Forelimb muscle (tissue), 1 donor: Measurements from ENCODE around the gene NACA. TPM values are rescaled to one million over a fixed set of nuclear protein-coding genes. Genes with fewer than 3 reads are reported as not detected.

Source experiments
- DNase-seq: peaks from one replicate; pipeline ENCODE4 v3.0.0-alpha.2; 2013; ENCODE audit warnings: low read depth
- polyA plus RNA-seq: library from polyadenylated mRNA; unstranded; fragments of 120-200 nt; gene quantifications from one replicate; pipeline ENCODE4 v1.2.1, GENCODE V29; 2013; ENCODE audit not compliant: insufficient read length

Gene NACA
- polyA plus RNA-seq, 1 donor = 1,522 TPM

- peak; percentile 92 for DNase-seq
These were observed 36.8 kb downstream of the NACA start, which contains the start of gene PTGES3 for GRCh38 chr12:56688129-56688845. PTGES3 (minus strand) TSS chr12:56688284; CDS start chr12:56687999, 285 bp downstream.

GRCh38 chr12:56687223-56688128 is 37.6 kb downstream of the NACA start:
- DNase-seq = peak; percentile 8

- no peak for DNase-seq
These were observed 40.2 kb downstream of the NACA start for GRCh38 chr12:56684745-56685359.

GRCh38 chr12:56682323-56682722 is 42.8 kb downstream of the NACA start:
- no peak for DNase-seq

- DNase-seq = no peak
These were observed 45.1 kb downstream of the NACA start for GRCh38 chr12:56679883-56680575.

GRCh38 chr12:56678852-56679251 is 46.2 kb downstream of the NACA start:
- no peak for DNase-seq

- no peak for DNase-seq
These were observed 47.4 kb downstream of the NACA start for GRCh38 chr12:56677680-56678079.

GRCh38 chr12:56676851-56677580 is 48.1 kb downstream of the NACA start:
- DNase-seq = no peak

GRCh38 chr12:56671608-56672007 is 53.5 kb downstream of the NACA start:
- no peak for DNase-seq

- no peak for DNase-seq
These were observed 54.3 kb downstream of the NACA start for GRCh38 chr12:56670836-56671235.

GRCh38 chr12:56668197-56668457 is 57.0 kb downstream of the NACA start:
- DNase-seq = no peak

Other genes with a start within 250 kb of the NACA start
- 0.85 TPM for gene GLS2, start 237.1 kb downstream of the NACA start, polyA plus RNA-seq
- gene RBMS2, start 203.5 kb downstream of the NACA start, polyA plus RNA-seq = 15.3 TPM
- 41.3 TPM for gene BAZ2A, start 95.0 kb downstream of the NACA start, polyA plus RNA-seq
- 691 TPM for gene ATP5F1B, start 79.3 kb downstream of the NACA start, polyA plus RNA-seq
- gene PTGES3, start 37.0 kb downstream of the NACA start, polyA plus RNA-seq = 178 TPM
- 9.0 TPM for gene PRIM1, start 27.0 kb upstream of the NACA start, polyA plus RNA-seq
- gene HSD17B6, start 38.0 kb upstream of the NACA start, polyA plus RNA-seq = 0.27 TPM
- gene SDR9C7, start 209.1 kb upstream of the NACA start, polyA plus RNA-seq = 0.46 TPM
- 0.40 TPM for gene RDH16, start 232.3 kb upstream of the NACA start, polyA plus RNA-seq